ENCODE data around the gene DSTYK. TPM values are rescaled to one million over a fixed set of nuclear protein-coding genes. Genes with fewer than 3 reads are reported as not detected.
A peak's percentile ranks its signal among the peaks of the same experiment; 100 is the strongest.

The DSTYK gene, protein sequence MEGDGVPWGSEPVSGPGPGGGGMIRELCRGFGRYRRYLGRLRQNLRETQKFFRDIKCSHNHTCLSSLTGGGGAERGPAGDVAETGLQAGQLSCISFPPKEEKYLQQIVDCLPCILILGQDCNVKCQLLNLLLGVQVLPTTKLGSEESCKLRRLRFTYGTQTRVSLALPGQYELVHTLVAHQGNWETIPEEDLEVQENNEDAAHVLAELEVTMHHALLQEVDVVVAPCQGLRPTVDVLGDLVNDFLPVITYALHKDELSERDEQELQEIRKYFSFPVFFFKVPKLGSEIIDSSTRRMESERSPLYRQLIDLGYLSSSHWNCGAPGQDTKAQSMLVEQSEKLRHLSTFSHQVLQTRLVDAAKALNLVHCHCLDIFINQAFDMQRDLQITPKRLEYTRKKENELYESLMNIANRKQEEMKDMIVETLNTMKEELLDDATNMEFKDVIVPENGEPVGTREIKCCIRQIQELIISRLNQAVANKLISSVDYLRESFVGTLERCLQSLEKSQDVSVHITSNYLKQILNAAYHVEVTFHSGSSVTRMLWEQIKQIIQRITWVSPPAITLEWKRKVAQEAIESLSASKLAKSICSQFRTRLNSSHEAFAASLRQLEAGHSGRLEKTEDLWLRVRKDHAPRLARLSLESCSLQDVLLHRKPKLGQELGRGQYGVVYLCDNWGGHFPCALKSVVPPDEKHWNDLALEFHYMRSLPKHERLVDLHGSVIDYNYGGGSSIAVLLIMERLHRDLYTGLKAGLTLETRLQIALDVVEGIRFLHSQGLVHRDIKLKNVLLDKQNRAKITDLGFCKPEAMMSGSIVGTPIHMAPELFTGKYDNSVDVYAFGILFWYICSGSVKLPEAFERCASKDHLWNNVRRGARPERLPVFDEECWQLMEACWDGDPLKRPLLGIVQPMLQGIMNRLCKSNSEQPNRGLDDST
- total RNA-seq, result 10 to 100 TPM; 15.8 to 31.6 TPM

DNA sequence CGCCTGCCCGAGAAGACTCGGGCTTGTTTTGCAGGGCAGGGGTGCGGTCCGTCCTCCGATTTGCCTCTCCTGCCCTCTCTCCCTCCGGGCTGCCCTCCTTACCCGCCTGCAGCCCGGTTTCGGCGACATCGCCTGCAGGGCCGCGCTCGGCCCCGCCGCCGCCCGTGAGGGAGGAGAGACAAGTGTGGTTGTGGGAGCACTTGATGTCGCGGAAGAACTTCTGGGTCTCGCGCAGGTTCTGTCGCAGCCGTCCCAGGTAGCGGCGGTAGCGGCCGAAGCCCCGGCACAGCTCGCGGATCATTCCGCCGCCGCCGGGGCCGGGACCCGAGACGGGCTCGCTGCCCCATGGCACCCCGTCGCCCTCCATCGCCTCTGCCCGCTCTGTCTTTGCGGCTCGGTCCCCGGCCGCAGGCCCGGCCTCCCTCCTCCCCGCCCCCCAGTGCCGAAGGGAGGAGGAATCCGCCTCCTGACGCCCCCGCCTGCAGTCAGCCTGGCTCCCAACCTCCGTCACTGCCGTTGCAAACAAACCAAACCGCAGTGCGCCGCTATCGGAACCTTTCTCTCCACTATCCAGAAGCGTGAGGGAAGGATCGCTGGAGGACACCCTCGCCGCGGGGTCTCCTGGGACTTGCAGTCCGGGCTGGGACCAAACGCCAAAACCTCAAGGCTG lies at the start of gene DSTYK:
Gene DSTYK (minus strand): TSS at position 534 of the 670 bp plus-strand sequence. CDS start 167 bp downstream, at position 367.
- Mint-ChIP-seq H3K4me1 (ENCODE audit: low read depth in 2 of 2) (peaks cover 27 to 34% of the 10 kb centered on the region in 2 donors), H3K36me3 (peaks cover 7% of the 10 kb centered on the region), H3K9me3 (no peaks in the 10 kb centered on the region), H3K4me3 (peak within 1 kb of the TSS; percentile 94), H3K27ac (peak within 1 kb of the TSS; percentile 77 to 83), H3K27me3 (peaks cover 0 to 2% of the 10 kb centered on the region in 2 donors)
- ATAC-seq (peak; percentile 94 to 95), DNase-seq (ENCODE audit: low spot score) (peak; percentile 93)

GRCh38 chr1:205259998-205260397 lies 48.5 kb upstream of the DSTYK start:
- H3K4me1 Mint-ChIP-seq (ENCODE audit: low read depth in 2 of 2), result peaks cover 17 to 21% of the 10 kb centered on the region in 2 donors
- ATAC-seq (peak in 1 of 2 donors; percentile 25), DNase-seq (ENCODE audit: low spot score) (no peak)
- no peaks in the 10 kb centered on the region for H3K9me3 Mint-ChIP-seq
- peaks cover 4 to 7% of the 10 kb centered on the region in 2 donors for H3K27me3 Mint-ChIP-seq
- H3K27ac Mint-ChIP-seq, result no peak overlapping the region
- H3K4me3 Mint-ChIP-seq, result no peak overlapping the region
- H3K36me3 Mint-ChIP-seq, result no peaks in the 10 kb centered on the region

- Mint-ChIP-seq H3K9me3 (no peaks in the 10 kb centered on the region), H3K4me1 (ENCODE audit: low read depth in 2 of 2) (peaks cover 17 to 21% of the 10 kb centered on the region in 2 donors), H3K36me3 (no peaks in the 10 kb centered on the region), H3K4me3 (no peak overlapping the region), H3K27me3 (peaks cover 4 to 7% of the 10 kb centered on the region in 2 donors), H3K27ac (no peak overlapping the region)
- DNase-seq (ENCODE audit: low spot score) (no peak), ATAC-seq (no peak)
These were observed 47.9 kb upstream of the DSTYK start for GRCh38 chr1:205259324-205259832.

- no peaks in the 10 kb centered on the region for H3K9me3 Mint-ChIP-seq
- H3K4me3 Mint-ChIP-seq, result no peak overlapping the region
- H3K4me1 Mint-ChIP-seq (ENCODE audit: low read depth in 2 of 2), result peaks cover 17 to 21% of the 10 kb centered on the region in 2 donors
- H3K27me3 Mint-ChIP-seq, result peaks cover 4 to 7% of the 10 kb centered on the region in 2 donors
- no peak for DNase-seq (ENCODE audit: low spot score)
- H3K36me3 Mint-ChIP-seq, result no peaks in the 10 kb centered on the region
- ATAC-seq, result no peak
- H3K27ac Mint-ChIP-seq, result no peak overlapping the region
These were observed 47.2 kb upstream of the DSTYK start for GRCh38 chr1:205258719-205259118.

GRCh38 chr1:205258261-205258691 lies 46.8 kb upstream of the DSTYK start:
- Mint-ChIP-seq H3K9me3 (no peaks in the 10 kb centered on the region), H3K27me3 (peaks cover 4 to 7% of the 10 kb centered on the region in 2 donors), H3K36me3 (no peaks in the 10 kb centered on the region), H3K4me1 (ENCODE audit: low read depth in 2 of 2) (peaks cover 17 to 21% of the 10 kb centered on the region in 2 donors), H3K4me3 (no peak overlapping the region), H3K27ac (no peak overlapping the region)
- ATAC-seq (no peak), DNase-seq (ENCODE audit: low spot score) (no peak)

DNA sequence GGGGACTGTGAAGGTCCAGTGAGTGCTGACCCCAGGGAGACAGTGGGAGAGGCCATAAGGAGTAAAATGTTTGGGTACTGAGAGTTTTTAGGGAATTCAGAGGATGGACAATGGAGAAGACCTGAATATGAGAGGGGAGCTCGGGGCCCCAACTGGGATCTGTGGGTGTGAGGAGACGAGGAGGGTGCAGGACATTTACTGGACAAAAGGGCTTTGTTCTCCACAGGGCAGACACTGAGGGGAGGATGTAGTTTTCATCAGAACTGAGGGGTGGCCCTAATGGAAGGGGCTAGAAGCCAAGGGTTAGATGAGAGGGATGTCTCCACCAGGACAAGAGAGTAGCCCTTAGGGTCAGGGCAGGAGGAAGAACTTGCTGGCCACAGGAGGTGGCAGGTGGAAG lies 46.2 kb upstream of the DSTYK start:
- Mint-ChIP-seq H3K27ac (no peak overlapping the region), H3K9me3 (no peaks in the 10 kb centered on the region), H3K27me3 (peaks cover 4 to 7% of the 10 kb centered on the region in 2 donors), H3K4me3 (no peak overlapping the region), H3K36me3 (no peaks in the 10 kb centered on the region), H3K4me1 (ENCODE audit: low read depth in 2 of 2) (peaks cover 14 to 16% of the 10 kb centered on the region in 2 donors)
- ATAC-seq (no peak), DNase-seq (ENCODE audit: low spot score) (no peak)

GRCh38 chr1:205256951-205257625 lies 45.6 kb upstream of the DSTYK start:
- Mint-ChIP-seq H3K9me3 (no peaks in the 10 kb centered on the region), H3K4me1 (ENCODE audit: low read depth in 2 of 2) (peaks cover 10 to 13% of the 10 kb centered on the region in 2 donors), H3K27ac (no peak overlapping the region), H3K36me3 (no peaks in the 10 kb centered on the region), H3K4me3 (no peak overlapping the region), H3K27me3 (peaks cover 4 to 6% of the 10 kb centered on the region in 2 donors)
- DNase-seq (ENCODE audit: low spot score) (no peak), ATAC-seq (no peak)

DNA sequence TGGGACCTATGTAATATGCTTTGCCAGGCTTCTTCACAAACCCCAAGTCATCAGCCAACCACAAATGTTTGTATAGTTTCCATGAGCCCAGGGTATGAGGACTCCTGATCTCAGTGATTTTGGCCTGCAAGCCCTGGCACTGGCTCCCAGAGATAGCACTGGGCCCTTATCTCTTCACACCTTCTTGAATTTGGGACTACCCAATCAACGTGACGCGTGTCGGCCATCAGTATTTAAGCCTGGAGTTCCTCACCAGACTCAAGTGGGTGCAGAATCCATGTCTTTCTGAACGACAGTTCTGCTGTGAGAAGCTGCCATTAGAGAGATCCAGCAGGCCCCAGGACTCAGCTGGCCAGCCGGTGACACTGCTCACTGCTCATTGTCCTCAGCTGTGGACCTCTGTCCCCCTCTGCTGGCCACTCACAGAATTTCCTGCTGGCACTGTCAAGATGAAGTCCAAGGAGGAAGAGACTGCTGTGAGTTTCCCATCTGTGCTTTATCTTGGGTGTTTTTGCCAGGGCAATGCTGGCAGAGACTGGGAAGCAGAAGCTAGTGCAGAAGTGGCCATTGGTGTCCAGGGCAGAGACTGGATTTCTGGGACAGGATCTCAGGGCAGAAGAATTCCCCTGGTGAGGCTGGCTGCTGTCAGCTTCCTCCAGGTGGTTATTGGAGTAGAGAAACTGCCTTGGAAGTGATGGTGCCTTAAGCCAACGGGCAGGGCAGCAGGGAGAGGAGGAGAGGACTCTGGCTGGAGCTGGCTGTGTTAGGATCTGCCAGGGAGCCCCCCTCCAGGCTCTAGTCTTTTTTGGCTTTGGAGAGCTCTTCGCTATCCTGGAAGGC lies 44.7 kb upstream of the DSTYK start:
- H3K27ac Mint-ChIP-seq, result peak overlapping the region in 1 of 2 donors; percentile 19
- H3K4me1 Mint-ChIP-seq (ENCODE audit: low read depth in 2 of 2), result peaks cover 5 to 6% of the 10 kb centered on the region in 2 donors
- ATAC-seq, result peak; percentile 86 to 91
- peak; percentile 87 for DNase-seq (ENCODE audit: low spot score)
- no peak overlapping the region for H3K4me3 Mint-ChIP-seq
- H3K9me3 Mint-ChIP-seq, result no peaks in the 10 kb centered on the region
- no peaks in the 10 kb centered on the region for H3K27me3 Mint-ChIP-seq
- H3K36me3 Mint-ChIP-seq, result no peaks in the 10 kb centered on the region

DNA sequence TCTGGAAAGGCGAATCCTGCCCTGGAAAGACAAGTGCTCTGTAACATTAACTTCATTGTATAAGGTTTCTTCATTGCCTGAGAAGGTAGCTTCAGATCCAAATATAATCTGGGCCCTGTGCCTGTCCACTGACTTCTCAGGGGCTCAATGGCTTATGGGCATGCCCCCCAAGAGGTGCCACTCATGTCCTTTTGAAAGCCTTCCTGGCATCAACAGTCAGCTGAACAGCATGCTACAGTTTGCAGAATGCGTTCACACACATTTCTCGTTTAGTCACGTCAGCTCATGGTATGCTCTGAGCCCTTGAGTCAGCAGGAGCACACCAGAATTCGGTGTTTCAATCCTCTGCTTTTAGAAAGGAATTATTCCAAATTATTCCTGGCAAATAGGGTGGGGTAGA lies 40.1 kb upstream of the DSTYK start:
- no peak for DNase-seq (ENCODE audit: low spot score)
- no peak for ATAC-seq
- Mint-ChIP-seq H3K27me3 (no peaks in the 10 kb centered on the region), H3K4me1 (ENCODE audit: low read depth in 2 of 2) (peaks cover 5 to 12% of the 10 kb centered on the region in 2 donors), H3K9me3 (no peaks in the 10 kb centered on the region), H3K4me3 (no peak overlapping the region), H3K27ac (peak overlapping the region in 1 of 2 donors; percentile 66), H3K36me3 (no peaks in the 10 kb centered on the region)

GRCh38 chr1:205250699-205251098 lies 39.2 kb upstream of the DSTYK start:
- DNase-seq (ENCODE audit: low spot score), result no peak
- H3K27ac Mint-ChIP-seq, result no peak overlapping the region
- peaks cover 0 to 8% of the 10 kb centered on the region in 2 donors for H3K4me1 Mint-ChIP-seq (ENCODE audit: low read depth in 2 of 2)
- no peaks in the 10 kb centered on the region for H3K9me3 Mint-ChIP-seq
- no peak overlapping the region for H3K4me3 Mint-ChIP-seq
- no peaks in the 10 kb centered on the region for H3K27me3 Mint-ChIP-seq
- H3K36me3 Mint-ChIP-seq, result no peaks in the 10 kb centered on the region
- no peak for ATAC-seq

- Mint-ChIP-seq H3K27me3 (no peaks in the 10 kb centered on the region), H3K4me1 (ENCODE audit: low read depth in 2 of 2) (peaks cover 0 to 8% of the 10 kb centered on the region in 2 donors), H3K9me3 (no peaks in the 10 kb centered on the region), H3K4me3 (no peak overlapping the region), H3K27ac (no peak overlapping the region), H3K36me3 (no peaks in the 10 kb centered on the region)
- ATAC-seq, result no peak
- DNase-seq (ENCODE audit: low spot score), result no peak
These were observed 38.1 kb upstream of the DSTYK start for GRCh38 chr1:205249651-205250050.
